WTC11 (cell line): ENCODE results near the gene DHRSX.

Experiments used
- CTCF ChIP-seq: fragments of 200-600 bp; IDR thresholded peaks from 2 replicates; pipeline ENCODE4 v1.8.0; 2022; ENCODE audit warnings: antibody characterized with exemption
- IRF2 ChIP-seq: sonication (generic); formaldehyde crosslinking; IDR thresholded peaks from 2 replicates; pipeline ENCODE4 v1.8.0; 2022; ENCODE audit warnings: low read depth, missing genetic modification reagents, borderline replicate concordance
- NR2C2 ChIP-seq: sonication (generic); formaldehyde crosslinking; IDR thresholded peaks from 2 replicates; pipeline ENCODE4 v1.8.0; 2022; ENCODE audit warnings: mild to moderate bottlenecking, missing genetic modification reagents
- SMAD3 ChIP-seq: sonication (generic); formaldehyde crosslinking; IDR thresholded peaks from 2 replicates; pipeline ENCODE4 v1.8.0; 2022; ENCODE audit warnings: missing genetic modification reagents, mild to moderate bottlenecking, borderline replicate concordance
- TF ChIP-seq, protein P1 (sequence below): sonication (generic); formaldehyde crosslinking; IDR thresholded peaks from 2 replicates; pipeline ENCODE4 v1.8.1; 2023; ENCODE audit warnings: mild to moderate bottlenecking, missing genetic modification reagents, moderate library complexity
- TF ChIP-seq, protein P2 (sequence below): sonication (generic); formaldehyde crosslinking; IDR thresholded peaks from 2 replicates; pipeline ENCODE4 v1.8.1; 2022; ENCODE audit warnings: mild to moderate bottlenecking, moderate library complexity, missing genetic modification reagents

DNA sequence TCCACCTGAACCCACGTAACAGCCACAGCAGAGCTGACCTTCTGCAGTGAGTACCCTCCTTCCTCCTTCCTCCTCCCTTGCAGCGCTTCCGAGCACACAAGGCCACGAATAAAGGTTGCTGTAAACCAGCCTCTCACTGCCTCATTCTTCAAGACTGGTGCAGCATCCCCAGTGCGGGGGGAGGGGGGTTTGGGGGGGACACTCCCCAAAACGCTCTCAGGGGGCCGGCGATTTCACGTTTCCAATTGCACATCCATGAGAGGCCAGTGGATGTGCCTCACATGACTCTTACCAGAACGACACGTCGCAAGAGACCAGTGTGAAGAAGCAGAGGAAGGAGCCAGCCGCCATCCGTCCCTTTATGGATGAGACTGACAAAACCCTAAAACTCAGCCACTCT lies 5.2 kb downstream of the DHRSX start:
- TF ChIP-seq CTCF: no peak
- TF ChIP-seq, protein P1, sequence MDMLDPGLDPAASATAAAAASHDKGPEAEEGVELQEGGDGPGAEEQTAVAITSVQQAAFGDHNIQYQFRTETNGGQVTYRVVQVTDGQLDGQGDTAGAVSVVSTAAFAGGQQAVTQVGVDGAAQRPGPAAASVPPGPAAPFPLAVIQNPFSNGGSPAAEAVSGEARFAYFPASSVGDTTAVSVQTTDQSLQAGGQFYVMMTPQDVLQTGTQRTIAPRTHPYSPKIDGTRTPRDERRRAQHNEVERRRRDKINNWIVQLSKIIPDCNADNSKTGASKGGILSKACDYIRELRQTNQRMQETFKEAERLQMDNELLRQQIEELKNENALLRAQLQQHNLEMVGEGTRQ (CRISPR knock-in tag): no peak
- TF ChIP-seq IRF2 (CRISPR knock-in tag): no peak
- no peak for TF ChIP-seq SMAD3 (CRISPR knock-in tag)
- TF ChIP-seq, protein P2, sequence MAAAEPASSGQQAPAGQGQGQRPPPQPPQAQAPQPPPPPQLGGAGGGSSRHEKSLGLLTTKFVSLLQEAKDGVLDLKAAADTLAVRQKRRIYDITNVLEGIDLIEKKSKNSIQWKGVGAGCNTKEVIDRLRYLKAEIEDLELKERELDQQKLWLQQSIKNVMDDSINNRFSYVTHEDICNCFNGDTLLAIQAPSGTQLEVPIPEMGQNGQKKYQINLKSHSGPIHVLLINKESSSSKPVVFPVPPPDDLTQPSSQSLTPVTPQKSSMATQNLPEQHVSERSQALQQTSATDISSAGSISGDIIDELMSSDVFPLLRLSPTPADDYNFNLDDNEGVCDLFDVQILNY (CRISPR knock-in tag): no peak
- no peak for TF ChIP-seq NR2C2 (CRISPR knock-in tag)
